ENCODE results near the gene TSKU. TPM values are rescaled to one million over a fixed set of nuclear protein-coding genes. Genes with fewer than 3 reads are reported as not detected.

TSKU gene
- total RNA-seq, 1 donor from 2014 or later, result 42.3 TPM

DNA sequence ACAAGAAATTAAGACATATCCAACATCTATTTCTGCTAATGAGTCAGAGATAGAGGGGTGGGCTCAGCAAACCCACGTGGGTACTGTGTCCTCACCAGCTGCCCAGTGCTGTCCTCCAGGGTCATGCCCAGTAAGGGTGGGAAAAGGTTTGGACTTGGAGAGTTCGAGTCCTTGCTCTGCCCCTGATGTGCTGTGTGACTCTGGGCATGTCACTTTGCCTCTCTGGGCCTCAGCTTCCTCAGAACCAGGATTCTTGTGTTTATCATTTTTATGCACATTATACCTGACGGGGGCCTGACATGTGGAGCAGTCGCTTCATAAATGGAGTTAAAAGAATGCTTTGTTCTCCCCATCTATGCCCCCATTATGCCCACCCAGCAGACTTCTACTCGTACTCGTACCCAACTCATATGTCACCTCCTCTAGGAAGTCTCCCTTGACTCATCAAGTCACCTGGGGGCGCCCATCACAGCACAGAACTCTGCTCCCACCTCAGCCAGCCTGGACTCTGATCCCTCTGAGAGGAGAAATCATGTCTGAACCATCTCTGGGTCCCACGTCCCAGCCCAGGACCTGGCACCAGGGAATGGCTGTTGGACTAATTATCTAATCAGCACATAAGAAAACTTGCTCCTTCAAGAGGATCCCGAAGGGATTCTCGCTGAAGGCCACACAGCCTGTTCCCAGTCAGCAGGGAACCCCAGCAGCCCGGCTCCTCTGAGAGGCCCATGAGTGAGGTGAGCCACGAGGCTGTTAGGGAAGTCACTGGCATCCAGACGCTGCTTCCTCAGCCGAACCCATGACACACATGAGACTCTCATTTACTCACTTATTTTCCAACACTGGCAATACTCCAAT is 38.7 kb upstream of the TSKU start:
- Mint-ChIP-seq H3K4me3 (ENCODE audit: unreplicated experiment) (no peak overlapping the region), H3K27ac (ENCODE audit: unreplicated experiment) (no peak overlapping the region), H3K27me3 (ENCODE audit: low read depth) (no peaks in the 10 kb centered on the region), H3K4me1 (ENCODE audit: low read depth) (peaks cover 16% of the 10 kb centered on the region), H3K9me3 (ENCODE audit: low read depth) (no peaks in the 10 kb centered on the region), H3K36me3 (ENCODE audit: low read depth) (no peaks in the 10 kb centered on the region)
- DNase-seq (ENCODE audit: low spot score), result no peak
- TF ChIP-seq, protein P1, sequence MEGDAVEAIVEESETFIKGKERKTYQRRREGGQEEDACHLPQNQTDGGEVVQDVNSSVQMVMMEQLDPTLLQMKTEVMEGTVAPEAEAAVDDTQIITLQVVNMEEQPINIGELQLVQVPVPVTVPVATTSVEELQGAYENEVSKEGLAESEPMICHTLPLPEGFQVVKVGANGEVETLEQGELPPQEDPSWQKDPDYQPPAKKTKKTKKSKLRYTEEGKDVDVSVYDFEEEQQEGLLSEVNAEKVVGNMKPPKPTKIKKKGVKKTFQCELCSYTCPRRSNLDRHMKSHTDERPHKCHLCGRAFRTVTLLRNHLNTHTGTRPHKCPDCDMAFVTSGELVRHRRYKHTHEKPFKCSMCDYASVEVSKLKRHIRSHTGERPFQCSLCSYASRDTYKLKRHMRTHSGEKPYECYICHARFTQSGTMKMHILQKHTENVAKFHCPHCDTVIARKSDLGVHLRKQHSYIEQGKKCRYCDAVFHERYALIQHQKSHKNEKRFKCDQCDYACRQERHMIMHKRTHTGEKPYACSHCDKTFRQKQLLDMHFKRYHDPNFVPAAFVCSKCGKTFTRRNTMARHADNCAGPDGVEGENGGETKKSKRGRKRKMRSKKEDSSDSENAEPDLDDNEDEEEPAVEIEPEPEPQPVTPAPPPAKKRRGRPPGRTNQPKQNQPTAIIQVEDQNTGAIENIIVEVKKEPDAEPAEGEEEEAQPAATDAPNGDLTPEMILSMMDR (IDR thresholded peaks at IDR 0.05), result no peak

DNA sequence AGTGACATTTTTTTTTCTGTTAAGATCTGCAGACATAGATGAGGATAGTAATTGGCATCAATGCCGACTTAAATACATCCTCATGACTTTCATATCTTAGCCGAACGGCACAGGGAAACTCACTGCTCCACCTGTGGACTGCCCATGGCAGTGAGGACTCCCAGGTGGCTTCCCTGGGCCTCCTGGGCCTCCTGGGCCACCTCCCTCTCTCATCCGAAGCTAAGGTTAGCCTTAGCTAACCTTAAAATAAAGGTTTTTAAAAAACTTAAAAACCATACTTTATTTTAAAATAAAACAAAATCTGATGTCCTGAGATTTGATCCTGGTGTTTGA is 38.1 kb upstream of the TSKU start:
- H3K27me3 Mint-ChIP-seq (ENCODE audit: low read depth), result no peaks in the 10 kb centered on the region
- no peak overlapping the region for H3K4me3 Mint-ChIP-seq (ENCODE audit: unreplicated experiment)
- H3K4me1 Mint-ChIP-seq (ENCODE audit: low read depth), result peaks cover 16% of the 10 kb centered on the region
- H3K36me3 Mint-ChIP-seq (ENCODE audit: low read depth), result no peaks in the 10 kb centered on the region
- no peak overlapping the region for H3K27ac Mint-ChIP-seq (ENCODE audit: unreplicated experiment)
- TF ChIP-seq, protein P1 (IDR thresholded peaks at IDR 0.05), result no peak
- H3K9me3 Mint-ChIP-seq (ENCODE audit: low read depth), result no peaks in the 10 kb centered on the region
- DNase-seq (ENCODE audit: low spot score), result no peak

DNA sequence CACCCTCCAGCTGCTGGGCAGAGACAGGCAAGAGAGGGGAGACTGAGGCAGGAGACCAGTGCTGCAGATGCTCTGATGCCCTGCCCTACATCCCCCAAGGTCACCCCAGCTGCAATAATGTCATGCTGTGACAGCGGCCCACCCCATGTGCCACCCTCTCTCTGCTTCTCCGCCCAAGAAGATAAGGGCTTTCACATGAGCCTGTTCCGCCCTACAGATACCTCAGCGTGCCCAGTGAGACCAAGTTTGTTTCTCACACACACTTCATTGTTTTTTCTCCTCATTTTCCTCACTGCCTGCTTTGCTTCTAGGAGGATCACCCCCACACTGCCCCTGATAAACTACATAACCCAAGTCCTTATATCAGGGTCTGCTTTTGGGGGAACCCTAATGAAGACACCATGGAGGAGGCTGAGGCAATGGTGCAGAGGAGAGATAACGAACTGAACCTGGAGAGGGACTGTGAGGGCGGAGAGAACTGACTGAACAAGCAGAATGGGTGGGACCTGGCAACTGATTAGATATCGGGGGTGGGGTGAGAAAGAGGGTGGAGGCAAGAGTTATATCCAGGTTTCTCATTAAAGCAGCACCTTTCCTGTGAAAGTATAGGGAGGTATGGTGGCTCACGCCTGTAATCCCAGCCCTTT is 37.5 kb upstream of the TSKU start:
- Mint-ChIP-seq H3K4me1 (ENCODE audit: low read depth) (peaks cover 16% of the 10 kb centered on the region), H3K4me3 (ENCODE audit: unreplicated experiment) (no peak overlapping the region)
- TF ChIP-seq, protein P1 (IDR thresholded peaks at IDR 0.05), result no peak

DNA sequence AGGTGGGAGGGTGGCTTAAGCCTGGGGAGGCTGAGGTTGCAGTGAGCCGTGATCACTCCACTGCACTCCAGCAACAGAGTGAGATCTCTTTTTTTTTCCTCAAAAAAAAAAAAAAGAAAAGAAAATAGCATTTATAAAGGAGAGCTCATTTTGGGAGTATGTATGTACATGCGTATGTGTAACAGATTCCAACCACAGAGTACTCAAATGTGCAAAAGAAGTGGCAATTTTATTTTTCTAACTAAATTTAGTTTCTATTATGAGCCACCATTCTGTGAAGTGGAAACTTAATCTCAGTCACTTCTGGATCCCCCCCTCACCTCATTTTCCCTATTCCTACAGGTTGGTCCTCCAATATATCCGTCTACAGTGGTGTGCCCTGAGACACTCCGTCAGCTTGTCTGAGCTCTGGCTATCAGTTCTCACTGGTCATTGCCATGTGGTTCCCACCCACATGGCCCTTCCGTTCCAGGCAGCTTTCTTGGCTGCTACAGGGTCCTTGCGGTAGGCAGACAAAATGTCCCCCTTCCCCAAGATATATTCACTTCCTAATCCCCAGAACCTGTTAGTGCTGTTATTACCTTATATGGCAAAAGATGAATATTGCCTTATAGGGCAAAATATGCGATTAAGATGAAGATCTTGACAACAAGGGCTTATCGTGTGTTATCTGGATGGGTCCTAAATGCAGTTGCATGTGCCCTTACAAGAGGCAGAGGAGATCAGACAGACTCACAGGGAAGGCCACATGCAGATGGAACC is 35.8 kb upstream of the TSKU start:
- TF ChIP-seq, protein P1 (IDR thresholded peaks at IDR 0.05), result no peak
- H3K36me3 Mint-ChIP-seq (ENCODE audit: low read depth), result no peaks in the 10 kb centered on the region
- no peak for DNase-seq (ENCODE audit: low spot score)
- no peak overlapping the region for H3K4me3 Mint-ChIP-seq (ENCODE audit: unreplicated experiment)
- H3K4me1 Mint-ChIP-seq (ENCODE audit: low read depth), result peaks cover 16% of the 10 kb centered on the region
- no peak overlapping the region for H3K27ac Mint-ChIP-seq (ENCODE audit: unreplicated experiment)
- no peaks in the 10 kb centered on the region for H3K27me3 Mint-ChIP-seq (ENCODE audit: low read depth)
- H3K9me3 Mint-ChIP-seq (ENCODE audit: low read depth), result no peaks in the 10 kb centered on the region

More for the DNA sequence above, 37.5 kb upstream of the TSKU start:
- Mint-ChIP-seq H3K36me3 (ENCODE audit: low read depth) (no peaks in the 10 kb centered on the region), H3K27ac (ENCODE audit: unreplicated experiment) (no peak overlapping the region), H3K9me3 (ENCODE audit: low read depth) (no peaks in the 10 kb centered on the region), H3K27me3 (ENCODE audit: low read depth) (no peaks in the 10 kb centered on the region)
- no peak for DNase-seq (ENCODE audit: low spot score)
